DND-41 (cell line): ENCODE measurements around the gene INSC.

ENCODE experiments used
- CTCF ChIP-seq: IDR thresholded peaks from 2 replicates; pipeline ENCODE4 v1.5.1; 2012; ENCODE audit warnings: borderline replicate concordance, low read length, moderate library complexity, mild to moderate bottlenecking; ENCODE audit not compliant: poor library complexity, severe bottlenecking; ENCODE audit errors: extremely low read depth
- EZH2 ChIP-seq: IDR thresholded peaks from 3 replicates; pipeline ENCODE4 v1.6.1; 2012; ENCODE audit warnings: borderline replicate concordance, low read depth, mild to moderate bottlenecking, moderate library complexity, low read length, inconsistent platforms; ENCODE audit not compliant: severe bottlenecking

- TF ChIP-seq CTCF (no peak), EZH2 (no peak)
Measured at GRCh38 chr11:15222777-15223176, 108.1 kb downstream of the INSC start.
